ENCODE results near the gene IL1RL1. TPM values are rescaled to one million over a fixed set of nuclear protein-coding genes. Genes with fewer than 3 reads are reported as not detected.

Gene IL1RL1
- polyA plus RNA-seq, 2 of the 4 experiments (the other 2 are of a cell fraction): 0.04 to 0.84 TPM

GRCh38 chr2:102302458-102302857 lies 8.9 kb upstream of the IL1RL1 start:
- DNase-seq (ENCODE audit: low read depth in 1 of 2, low spot score in 1 of 2) (no peak), FAIRE-seq (no peak), ATAC-seq (no peak)
- Histone ChIP-seq H3K4me1 (no peaks in the 10 kb centered on the region; the same call in 2 of the 3 replicates), H3K4me3 (no peak overlapping the region), H3K27ac (no peak overlapping the region), H3K4me2 (no peak overlapping the region), H3K9me3 (no peaks in the 10 kb centered on the region)
- 54% methylated on average over 3 of the region's 3 CpGs for WGBS (ENCODE audit: missing lambda C conversion rate)
- CTCF ChIA-PET: interaction anchor here (1.3 kb wide), 1 partner anchor 11 kb away, joined by 3 read pairs; no protein-coding TSS in a partner anchor
- POLR2A ChIA-PET: no interaction called here
- TF ChIP-seq MAFK (IDR thresholded peaks at IDR 0.05; ENCODE audit: partially characterized antibody) (peak; percentile 46), CHD2 (IDR thresholded peaks at IDR 0.05; ENCODE audit: low read length, partially characterized antibody) (no peak)

- FAIRE-seq: no peak
- CTCF ChIA-PET: no interaction called here
Measured at GRCh38 chr2:102303589-102303988, 7.8 kb upstream of the IL1RL1 start.

GRCh38 chr2:102304268-102304667 lies 7.1 kb upstream of the IL1RL1 start:
- Histone ChIP-seq H3K4me1 (no peaks in the 10 kb centered on the region; the same call in 2 of the 3 replicates), H3K27ac (no peak overlapping the region), H3K9me3 (no peaks in the 10 kb centered on the region), H3K4me3 (no peak overlapping the region), H3K4me2 (no peak overlapping the region)
- FAIRE-seq (no peak), ATAC-seq (no peak), DNase-seq (ENCODE audit: low read depth in 1 of 2, low spot score in 1 of 2) (no peak)
- WGBS (ENCODE audit: missing lambda C conversion rate): 4% methylated on average over 2 of the region's 2 CpGs
- TF ChIP-seq SREBF2 (IDR thresholded peaks at IDR 0.05): no peak
- TF ChIP-seq ZSCAN20 (CRISPR knock-in tag; IDR thresholded peaks at IDR 0.05): no peak
- no peak for TF ChIP-seq EP300 (IDR thresholded peaks at IDR 0.05)
- no peak for TF ChIP-seq NR3C1 (IDR thresholded peaks at IDR 0.05)
- no peak for TF ChIP-seq FOSL2 (IDR thresholded peaks at IDR 0.05)
- no peak for TF ChIP-seq FOSL2 (CRISPR knock-in tag; IDR thresholded peaks at IDR 0.05)
- TF ChIP-seq NFE2L2 (conservative IDR thresholded peaks at IDR 0.05; ENCODE audit: low read length): no peak
- TF ChIP-seq POLR2AphosphoS2 (conservative IDR thresholded peaks at IDR 0.05; ENCODE audit: low read length): no peak
- POLR2A ChIA-PET: no interaction called here
- CTCF ChIA-PET: no interaction called here

More at GRCh38 chr2:102303589-102303988, 7.8 kb upstream of the IL1RL1 start:
- POLR2A ChIA-PET: no interaction called here
- no peak for DNase-seq (ENCODE audit: low read depth in 1 of 2, low spot score in 1 of 2)
- Histone ChIP-seq H3K4me3 (no peak overlapping the region), H3K4me2 (no peak overlapping the region), H3K4me1 (no peaks in the 10 kb centered on the region; the same call in 2 of the 3 replicates), H3K9me3 (no peaks in the 10 kb centered on the region), H3K27ac (no peak overlapping the region)
- no peak for ATAC-seq
- TF ChIP-seq BHLHE40 (IDR thresholded peaks at IDR 0.05; ENCODE audit: low read depth, low read length): no peak
- no peak for TF ChIP-seq MAZ (IDR thresholded peaks at IDR 0.05; ENCODE audit: borderline replicate concordance, low read depth, low read length)
- TF ChIP-seq FOSB (CRISPR knock-in tag; IDR thresholded peaks at IDR 0.05): no peak
- TF ChIP-seq, protein P1, sequence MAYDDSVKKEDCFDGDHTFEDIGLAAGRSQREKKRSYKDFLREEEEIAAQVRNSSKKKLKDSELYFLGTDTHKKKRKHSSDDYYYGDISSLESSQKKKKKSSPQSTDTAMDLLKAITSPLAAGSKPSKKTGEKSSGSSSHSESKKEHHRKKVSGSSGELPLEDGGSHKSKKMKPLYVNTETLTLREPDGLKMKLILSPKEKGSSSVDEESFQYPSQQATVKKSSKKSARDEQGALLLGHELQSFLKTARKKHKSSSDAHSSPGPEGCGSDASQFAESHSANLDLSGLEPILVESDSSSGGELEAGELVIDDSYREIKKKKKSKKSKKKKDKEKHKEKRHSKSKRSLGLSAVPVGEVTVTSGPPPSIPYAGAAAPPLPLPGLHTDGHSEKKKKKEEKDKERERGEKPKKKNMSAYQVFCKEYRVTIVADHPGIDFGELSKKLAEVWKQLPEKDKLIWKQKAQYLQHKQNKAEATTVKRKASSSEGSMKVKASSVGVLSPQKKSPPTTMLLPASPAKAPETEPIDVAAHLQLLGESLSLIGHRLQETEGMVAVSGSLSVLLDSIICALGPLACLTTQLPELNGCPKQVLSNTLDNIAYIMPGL (CRISPR knock-in tag; IDR thresholded peaks at IDR 0.05; ENCODE audit: borderline replicate concordance): no peak
- TF ChIP-seq, protein P2, sequence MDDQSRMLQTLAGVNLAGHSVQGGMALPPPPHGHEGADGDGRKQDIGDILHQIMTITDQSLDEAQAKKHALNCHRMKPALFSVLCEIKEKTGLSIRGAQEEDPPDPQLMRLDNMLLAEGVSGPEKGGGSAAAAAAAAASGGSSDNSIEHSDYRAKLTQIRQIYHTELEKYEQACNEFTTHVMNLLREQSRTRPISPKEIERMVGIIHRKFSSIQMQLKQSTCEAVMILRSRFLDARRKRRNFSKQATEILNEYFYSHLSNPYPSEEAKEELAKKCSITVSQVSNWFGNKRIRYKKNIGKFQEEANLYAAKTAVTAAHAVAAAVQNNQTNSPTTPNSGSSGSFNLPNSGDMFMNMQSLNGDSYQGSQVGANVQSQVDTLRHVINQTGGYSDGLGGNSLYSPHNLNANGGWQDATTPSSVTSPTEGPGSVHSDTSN (IDR thresholded peaks at IDR 0.05): no peak
- 9% methylated on average over 3 of the region's 3 CpGs for WGBS (ENCODE audit: missing lambda C conversion rate)

DNA sequence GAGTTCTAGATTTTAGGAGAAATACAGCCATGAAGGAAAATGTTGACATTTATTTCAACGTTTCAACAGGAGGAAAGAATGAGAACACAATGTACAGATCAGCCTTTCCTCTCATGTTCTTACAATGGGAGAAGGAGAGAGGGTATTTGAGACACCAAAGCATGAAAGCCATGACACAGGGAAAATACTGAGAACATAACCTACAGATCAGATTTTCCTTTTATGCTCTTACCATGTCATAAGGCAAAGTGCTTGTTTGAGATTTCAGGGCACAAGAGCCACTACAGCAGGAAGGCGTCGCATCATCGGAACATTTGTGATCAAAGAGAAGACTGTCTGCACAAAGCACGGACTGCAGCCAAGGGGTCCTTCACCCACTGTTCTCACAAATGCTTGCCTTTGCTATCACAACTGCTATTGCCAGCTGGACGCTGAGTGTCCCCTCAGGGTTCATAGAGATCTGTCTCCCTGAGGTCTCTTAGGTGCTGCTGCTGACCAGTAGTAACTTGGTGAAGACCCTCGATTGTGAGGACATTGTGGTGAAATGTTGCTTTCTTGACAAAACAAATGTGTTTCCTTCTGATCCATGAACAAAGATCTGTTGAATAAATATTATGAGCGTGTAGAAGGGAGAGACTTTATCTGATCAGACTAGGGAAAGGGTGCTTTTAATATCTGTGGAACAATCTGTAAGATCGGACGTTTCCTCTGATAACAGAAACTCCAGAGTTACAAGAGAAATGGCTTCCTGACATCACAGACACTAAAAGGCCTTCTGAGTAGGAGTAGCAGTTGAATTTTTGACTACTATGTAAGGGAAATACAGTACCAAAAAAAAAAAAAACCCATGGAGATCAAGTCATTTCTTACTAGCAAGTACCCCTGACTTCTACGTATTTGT lies 6.4 kb upstream of the IL1RL1 start:
- Histone ChIP-seq H3K9me3 (no peaks in the 10 kb centered on the region), H3K4me3 (no peak overlapping the region), H3K4me2 (no peak overlapping the region), H3K27ac (no peak overlapping the region), H3K4me1 (no peaks in the 10 kb centered on the region; the same call in 2 of the 3 replicates)
- no peak for ATAC-seq
- WGBS (ENCODE audit: missing lambda C conversion rate): 51% methylated on average over 11 of the region's 11 CpGs
- ChIA-PET POLR2A (no interaction called here), CTCF (interaction anchor here (1.5 kb wide), 1 partner anchor 65 kb away, joined by 3 read pairs; no protein-coding TSS in a partner anchor)
- TF ChIP-seq CHD4 (IDR thresholded peaks at IDR 0.05; ENCODE audit: borderline replicate concordance) (no peak), POLR2AphosphoS2 (conservative IDR thresholded peaks at IDR 0.05; ENCODE audit: low read length) (no peak), HOXB5 (CRISPR knock-in tag; IDR thresholded peaks at IDR 0.05) (no peak), FOSL2 (IDR thresholded peaks at IDR 0.05) (no peak), FOSL2 (CRISPR knock-in tag; IDR thresholded peaks at IDR 0.05) (no peak), REST (IDR thresholded peaks at IDR 0.05) (no peak), GATA3 (IDR thresholded peaks at IDR 0.05; ENCODE audit: borderline replicate concordance) (no peak), POLR2A (IDR thresholded peaks at IDR 0.05; ENCODE audit: low read length) (no peak)
- TF ChIP-seq, protein P3, sequence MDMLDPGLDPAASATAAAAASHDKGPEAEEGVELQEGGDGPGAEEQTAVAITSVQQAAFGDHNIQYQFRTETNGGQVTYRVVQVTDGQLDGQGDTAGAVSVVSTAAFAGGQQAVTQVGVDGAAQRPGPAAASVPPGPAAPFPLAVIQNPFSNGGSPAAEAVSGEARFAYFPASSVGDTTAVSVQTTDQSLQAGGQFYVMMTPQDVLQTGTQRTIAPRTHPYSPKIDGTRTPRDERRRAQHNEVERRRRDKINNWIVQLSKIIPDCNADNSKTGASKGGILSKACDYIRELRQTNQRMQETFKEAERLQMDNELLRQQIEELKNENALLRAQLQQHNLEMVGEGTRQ (IDR thresholded peaks at IDR 0.05): no peak
- no peak for FAIRE-seq
- DNase-seq (ENCODE audit: low read depth in 1 of 2, low spot score in 1 of 2): no peak
